KMS-11 (cell line): ENCODE measurements around the gene POU3F3.

Experiments
- H2AFZ ChIP-seq: fragments of 200-600 bp; sonication (generic); 2 replicates; pipeline ENCODE4 v1.6.1; 2016; ENCODE audit warnings: antibody characterized with exemption, mixed run types, low read depth
- H3K27ac ChIP-seq: fragments of 200-600 bp; sonication (generic); 2 replicates; pipeline ENCODE4 v1.6.1; 2016; ENCODE audit warnings: mild to moderate bottlenecking, mixed run types
- H3K27me3 ChIP-seq: fragments of 200-600 bp; sonication (generic); 2 replicates; pipeline ENCODE4 v1.6.1; 2017; ENCODE audit warnings: mild to moderate bottlenecking, low read depth, mixed run types, moderate library complexity; ENCODE audit not compliant: insufficient read depth
- H3K36me3 ChIP-seq: fragments of 200-600 bp; sonication (generic); 2 replicates; pipeline ENCODE4 v1.6.1; 2017; ENCODE audit warnings: mild to moderate bottlenecking, mixed run types; ENCODE audit not compliant: insufficient read depth
- H3K4me1 ChIP-seq: fragments of 200-600 bp; sonication (generic); 2 replicates; pipeline ENCODE4 v1.6.1; 2016; ENCODE audit warnings: mild to moderate bottlenecking, low read depth, mixed run types; ENCODE audit not compliant: poor library complexity, severe bottlenecking
- H3K4me2 ChIP-seq: fragments of 200-600 bp; sonication (generic); 2 replicates; pipeline ENCODE4 v1.7.0; 2016; ENCODE audit warnings: mild to moderate bottlenecking, mixed run types
- H3K4me3 ChIP-seq: fragments of 200-600 bp; sonication (generic); IDR thresholded peaks from 2 replicates; pipeline ENCODE4 v1.6.1; 2017; ENCODE audit warnings: low read depth, low read length, mixed read lengths; ENCODE audit not compliant: insufficient read depth
- H3K79me2 ChIP-seq: fragments of 200-600 bp; sonication (generic); 2 replicates; pipeline ENCODE4 v1.6.1; 2016; ENCODE audit warnings: low read depth, mixed run types; ENCODE audit not compliant: insufficient read depth
- H3K9ac ChIP-seq: fragments of 200-600 bp; sonication (generic); 2 replicates; pipeline ENCODE4 v1.6.1; 2016; ENCODE audit warnings: mild to moderate bottlenecking, mixed run types
- H4K20me1 ChIP-seq: fragments of 200-600 bp; sonication (generic); 2 replicates; pipeline ENCODE4 v1.6.1; 2016; ENCODE audit warnings: mild to moderate bottlenecking, mixed run types; ENCODE audit not compliant: insufficient read depth
- CTCF ChIP-seq: fragments of 200-600 bp; sonication (generic); conservative IDR thresholded peaks from 2 replicates; pipeline ENCODE4 v1.6.1; 2017; ENCODE audit warnings: low read depth, mild to moderate bottlenecking, antibody characterized with exemption, low read length, moderate library complexity, mixed read lengths

POU3F3 gene

GRCh38 chr2:104856086-104856972, 2.4 kb downstream of the POU3F3 start:
- TF ChIP-seq CTCF, result no peak
- peaks cover 15% of the 10 kb centered on the region; the same call in 1 of the 2 replicates for H3K27me3 ChIP-seq
- no peaks in the 10 kb centered on the region for H4K20me1 ChIP-seq
- H3K27ac ChIP-seq, result no peak overlapping the region
- H3K79me2 ChIP-seq, result no peaks in the 10 kb centered on the region
- H3K4me1 ChIP-seq, result peaks cover 9% of the 10 kb centered on the region
- peak overlapping the region; percentile 22; the same call in 1 of the 2 replicates for H3K4me2 ChIP-seq
- no peak overlapping the region for H3K4me3 ChIP-seq
- no peak overlapping the region for H3K9ac ChIP-seq
- peak overlapping the region; percentile 88; the same call in 1 of the 2 replicates for H2AFZ ChIP-seq
- H3K36me3 ChIP-seq, result no peaks in the 10 kb centered on the region

DNA sequence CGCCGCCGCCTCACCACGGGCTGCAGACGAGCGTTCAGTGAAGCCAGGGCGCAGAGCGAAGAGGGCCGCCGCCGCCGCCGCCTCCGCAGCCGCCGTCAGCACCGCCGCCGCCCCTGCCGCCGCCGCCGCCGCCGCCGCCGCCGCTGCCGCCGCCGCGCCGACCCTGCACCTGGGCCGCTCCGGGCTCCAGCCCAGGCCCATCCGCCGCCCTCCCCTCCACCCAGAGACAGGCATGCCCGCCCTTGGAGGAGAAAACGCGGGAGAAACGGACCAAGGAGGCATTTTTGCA, 3.0 kb downstream of the POU3F3 start:
- Histone ChIP-seq H3K4me2 (peak overlapping the region; percentile 85), H3K9ac (peak overlapping the region; percentile 27; the same call in 1 of the 2 replicates), H3K79me2 (no peaks in the 10 kb centered on the region), H3K4me1 (peaks cover 6% of the 10 kb centered on the region), H3K4me3 (no peak overlapping the region), H3K27me3 (peaks cover 11% of the 10 kb centered on the region; the same call in 1 of the 2 replicates), H3K27ac (no peak overlapping the region), H2AFZ (peak overlapping the region; percentile 88), H4K20me1 (no peaks in the 10 kb centered on the region), H3K36me3 (no peaks in the 10 kb centered on the region)
- TF ChIP-seq CTCF, result no peak

- peaks cover 6% of the 10 kb centered on the region; the same call in 1 of the 2 replicates for H3K27me3 ChIP-seq
- peak overlapping the region; percentile 27; the same call in 1 of the 2 replicates for H3K9ac ChIP-seq
- peak overlapping the region; percentile 85 for H3K4me2 ChIP-seq
- H3K4me1 ChIP-seq, result peaks cover 3% of the 10 kb centered on the region
- no peaks in the 10 kb centered on the region for H3K79me2 ChIP-seq
- no peaks in the 10 kb centered on the region for H3K36me3 ChIP-seq
- H2AFZ ChIP-seq, result peak overlapping the region; percentile 88
- H3K27ac ChIP-seq, result no peak overlapping the region
- H4K20me1 ChIP-seq, result no peaks in the 10 kb centered on the region
- H3K4me3 ChIP-seq, result no peak overlapping the region
- TF ChIP-seq CTCF, result no peak
These were observed 3.5 kb downstream of the POU3F3 start for GRCh38 chr2:104857262-104858005.

DNA sequence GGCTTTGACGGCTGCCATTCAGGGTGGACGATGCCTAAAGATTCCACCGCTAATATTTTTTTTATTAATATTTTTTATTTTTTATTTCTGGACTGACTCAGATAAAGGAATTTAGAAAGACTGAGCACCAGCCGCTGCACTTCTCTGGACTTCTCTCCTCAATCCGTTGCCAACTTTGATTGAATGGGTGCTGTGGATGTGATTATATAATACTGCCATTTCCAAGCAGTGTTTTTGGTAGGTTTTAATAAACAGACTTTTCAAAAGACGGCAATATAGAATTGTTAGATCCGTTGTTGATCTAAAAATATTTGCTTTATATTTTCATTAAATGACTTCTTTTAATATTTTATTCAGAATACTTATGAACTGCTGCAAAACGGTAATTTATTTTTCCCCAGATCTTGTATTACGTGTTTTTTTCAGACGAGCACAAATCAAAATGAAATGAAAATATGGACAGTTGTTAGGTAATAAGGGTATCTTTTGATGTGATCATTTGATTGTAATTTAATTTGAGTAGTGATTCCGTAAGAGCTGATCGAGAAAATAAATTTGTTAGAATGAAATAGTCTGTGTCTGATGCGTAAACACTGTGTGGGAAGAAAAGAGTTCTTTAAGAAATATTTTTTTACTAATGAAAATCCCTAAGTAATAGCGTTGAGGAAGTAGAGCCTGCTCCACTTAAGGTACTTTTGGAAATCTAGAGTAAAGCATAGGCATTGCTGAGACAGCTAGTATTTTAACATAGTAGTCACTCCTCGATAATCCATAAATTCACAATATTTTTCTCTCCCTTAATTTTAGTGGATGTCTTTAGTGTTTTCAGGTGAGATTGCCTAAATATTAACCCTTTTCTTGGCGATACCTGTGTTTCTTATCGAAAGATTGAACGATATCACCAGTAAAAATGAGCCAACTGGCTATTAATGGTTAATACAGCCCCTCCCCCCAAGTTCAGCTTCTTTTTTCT, 4.4 kb downstream of the POU3F3 start:
- Histone ChIP-seq H3K27me3 (peaks cover 5% of the 10 kb centered on the region; the same call in 1 of the 2 replicates), H2AFZ (no peak overlapping the region), H3K4me3 (no peak overlapping the region), H3K9ac (no peak overlapping the region), H3K4me2 (no peak overlapping the region), H3K79me2 (no peaks in the 10 kb centered on the region), H3K36me3 (no peaks in the 10 kb centered on the region), H4K20me1 (no peaks in the 10 kb centered on the region), H3K4me1 (peaks cover 3% of the 10 kb centered on the region), H3K27ac (no peak overlapping the region)
- no peak for TF ChIP-seq CTCF
